Fibroblast of the aortic adventitia (primary cell): ENCODE data around the gene CNGA1. TPM values are rescaled to one million over a fixed set of nuclear protein-coding genes. Genes with fewer than 3 reads are reported as not detected.
"Not testable (repeated sequence)": the region's sequence is repeated elsewhere in the genome, so short reads cannot be mapped to it uniquely, and the experiment has no call there.

ENCODE experiments used
- DNase-seq: peaks from one replicate; pipeline ENCODE4 v3.0.0-alpha.2; 2010; ENCODE audit warnings: low read depth
- H3K4me3 ChIP-seq: 2 replicates; pipeline ENCODE4 v1.5.1; 2011; ENCODE audit warnings: low read depth, mild to moderate bottlenecking, control low read depth, low read length, moderate library complexity
- total RNA-seq: library from RNA; depleted of rRNA; stranded (reverse); fragments of >200 nt; gene quantifications from 2 replicates; pipeline ENCODE4 v1.2.3, GENCODE V29; 2012; ENCODE audit warnings: low replicate concordance
- TF ChIP-seq, protein P1 (sequence below): IDR thresholded peaks from 2 replicates; pipeline ENCODE4 v1.5.1; 2011; ENCODE audit warnings: mild to moderate bottlenecking, low read length, control low read depth, inconsistent platforms; ENCODE audit not compliant: insufficient read depth

Gene CNGA1
- total RNA-seq, 1 donor, result 0.18 TPM

DNA sequence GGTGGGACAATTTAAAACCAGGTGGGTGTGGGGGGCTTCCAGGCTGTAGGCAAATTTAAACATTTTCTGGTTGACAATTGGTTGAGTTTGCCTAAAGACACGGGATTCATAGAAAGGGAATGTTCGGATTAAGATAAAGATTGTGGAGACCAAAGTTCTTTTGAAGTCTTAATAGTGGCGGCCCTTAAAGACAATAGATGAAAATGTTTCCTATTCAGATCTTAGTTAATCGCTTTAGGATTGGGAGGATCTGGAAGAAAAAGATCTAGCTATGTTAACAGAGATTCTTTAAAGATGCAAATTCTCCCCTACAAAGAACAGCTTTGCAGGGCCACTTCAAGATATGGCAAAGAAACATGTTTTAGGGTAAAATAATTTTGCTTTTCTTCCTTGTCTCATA is 4.8 kb downstream of the CNGA1 start:
- no peak overlapping the region for H3K4me3 ChIP-seq
- TF ChIP-seq, protein P1, sequence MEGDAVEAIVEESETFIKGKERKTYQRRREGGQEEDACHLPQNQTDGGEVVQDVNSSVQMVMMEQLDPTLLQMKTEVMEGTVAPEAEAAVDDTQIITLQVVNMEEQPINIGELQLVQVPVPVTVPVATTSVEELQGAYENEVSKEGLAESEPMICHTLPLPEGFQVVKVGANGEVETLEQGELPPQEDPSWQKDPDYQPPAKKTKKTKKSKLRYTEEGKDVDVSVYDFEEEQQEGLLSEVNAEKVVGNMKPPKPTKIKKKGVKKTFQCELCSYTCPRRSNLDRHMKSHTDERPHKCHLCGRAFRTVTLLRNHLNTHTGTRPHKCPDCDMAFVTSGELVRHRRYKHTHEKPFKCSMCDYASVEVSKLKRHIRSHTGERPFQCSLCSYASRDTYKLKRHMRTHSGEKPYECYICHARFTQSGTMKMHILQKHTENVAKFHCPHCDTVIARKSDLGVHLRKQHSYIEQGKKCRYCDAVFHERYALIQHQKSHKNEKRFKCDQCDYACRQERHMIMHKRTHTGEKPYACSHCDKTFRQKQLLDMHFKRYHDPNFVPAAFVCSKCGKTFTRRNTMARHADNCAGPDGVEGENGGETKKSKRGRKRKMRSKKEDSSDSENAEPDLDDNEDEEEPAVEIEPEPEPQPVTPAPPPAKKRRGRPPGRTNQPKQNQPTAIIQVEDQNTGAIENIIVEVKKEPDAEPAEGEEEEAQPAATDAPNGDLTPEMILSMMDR, result no peak
- no peak for DNase-seq

DNA sequence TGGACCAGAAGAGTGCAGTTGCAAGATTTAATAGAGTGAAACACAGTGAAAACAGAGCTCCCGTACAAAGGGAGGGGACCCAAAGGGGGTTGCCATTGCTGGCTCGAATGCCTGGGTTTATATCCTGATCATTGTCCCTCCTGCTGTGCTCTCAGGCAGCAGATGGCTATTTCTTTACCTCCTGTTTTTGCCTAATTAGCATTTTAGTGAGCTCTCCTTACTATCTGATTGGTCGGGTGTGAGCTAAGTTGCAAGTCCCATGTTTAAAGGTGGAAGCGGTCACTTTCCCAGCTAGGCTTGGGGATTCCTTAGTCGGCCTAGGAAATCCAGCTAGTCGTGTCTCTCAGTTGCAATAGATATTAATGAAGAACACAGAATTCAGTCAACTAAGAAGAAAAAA is 5.6 kb downstream of the CNGA1 start:
- DNase-seq, H3K4me3 ChIP-seq: not testable (repeated sequence)

DNA sequence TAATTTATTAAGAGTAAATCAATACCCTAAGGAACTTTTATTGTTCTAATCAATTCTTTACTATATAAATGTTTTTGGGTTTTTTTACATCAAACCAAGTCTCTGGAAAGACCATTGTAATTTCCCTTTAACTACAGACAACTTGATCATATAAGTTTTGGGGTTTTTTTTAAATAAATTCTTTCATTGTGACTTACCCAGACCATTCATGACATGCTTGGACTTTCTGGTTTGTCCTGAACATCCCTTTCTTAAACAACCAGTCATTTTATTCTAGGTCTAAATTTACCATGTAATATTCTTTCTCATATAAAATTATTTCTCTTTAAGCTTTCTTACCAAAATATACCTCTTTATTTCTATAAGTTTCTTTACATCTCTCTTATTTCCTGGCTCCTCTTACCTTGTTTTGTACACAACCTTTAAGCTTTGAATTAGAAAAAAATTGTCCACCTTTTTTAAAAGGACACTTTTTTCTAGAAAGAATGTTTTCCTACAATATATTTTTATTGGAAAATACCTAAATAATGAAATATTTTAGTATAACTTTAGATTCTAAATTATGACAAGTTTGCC is 8.4 kb downstream of the CNGA1 start:
- no peak for DNase-seq
- TF ChIP-seq, protein P1, result no peak

DNA sequence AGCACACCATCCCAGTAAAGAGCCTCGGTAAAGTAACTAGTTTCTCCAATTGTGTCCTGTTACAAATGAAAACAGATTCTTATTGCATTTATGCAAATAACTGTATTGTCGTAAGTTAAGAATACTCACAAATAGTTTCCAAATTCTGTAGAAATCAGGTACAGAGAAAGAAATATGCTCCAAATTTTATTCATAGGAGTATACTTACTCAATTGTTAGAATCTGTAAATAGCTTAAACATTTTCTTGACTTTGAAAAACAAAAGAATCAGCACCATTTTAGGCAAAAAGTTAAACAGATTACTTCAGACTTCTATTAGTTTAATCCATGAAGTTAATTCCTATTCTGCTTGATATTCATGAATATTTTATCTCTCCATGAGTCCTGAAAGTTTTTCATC is 10.7 kb downstream of the CNGA1 start:
- no peak for DNase-seq
- no peak overlapping the region for H3K4me3 ChIP-seq
- TF ChIP-seq, protein P1, result no peak

More for the DNA sequence above, 8.4 kb downstream of the CNGA1 start:
- H3K4me3 ChIP-seq, result no peak overlapping the region

DNA sequence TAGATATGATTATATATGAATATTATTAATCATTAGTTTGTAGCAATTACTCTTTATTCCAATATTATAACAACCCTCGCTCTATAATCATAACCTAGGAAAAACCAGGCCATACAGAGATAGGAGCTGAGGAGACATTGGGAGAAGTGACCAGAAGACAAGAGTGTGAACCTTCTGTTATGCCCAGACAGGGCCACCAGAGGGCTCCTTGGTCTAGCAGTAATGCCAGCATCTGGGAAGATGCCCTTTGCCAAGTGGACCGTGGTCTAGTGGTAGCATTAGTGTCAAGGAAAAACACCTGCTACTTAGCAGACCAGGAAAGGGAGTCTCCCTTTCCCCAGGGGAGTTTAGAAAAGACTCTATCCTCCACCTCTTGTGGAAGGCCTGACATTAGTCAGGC is 12.9 kb downstream of the CNGA1 start:
- TF ChIP-seq, protein P1, result peak; percentile 59
- not testable (repeated sequence) for H3K4me3 ChIP-seq
- peak; percentile 60 for DNase-seq

DNA sequence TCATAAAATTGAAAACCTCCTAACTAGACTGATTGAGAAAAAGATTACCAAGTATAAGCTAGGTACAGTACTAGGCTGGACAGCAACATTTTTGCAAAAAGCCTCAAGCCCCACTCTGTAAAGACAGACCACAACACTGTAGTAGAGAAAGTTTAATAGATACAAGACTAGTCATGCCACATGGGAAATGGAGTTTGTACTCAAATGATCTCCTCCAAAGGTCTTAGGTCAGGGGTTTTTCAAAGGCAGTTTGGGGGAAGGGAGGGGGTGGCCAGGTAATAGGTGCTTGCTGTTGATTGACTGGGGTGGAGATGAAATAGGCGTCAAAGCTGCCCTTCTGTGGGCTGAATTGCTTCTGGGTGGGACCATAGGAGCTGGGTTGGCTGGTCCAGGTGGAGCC is 14.2 kb downstream of the CNGA1 start:
- H3K4me3 ChIP-seq, result no peak overlapping the region
- TF ChIP-seq, protein P1, result no peak
- no peak for DNase-seq

DNA sequence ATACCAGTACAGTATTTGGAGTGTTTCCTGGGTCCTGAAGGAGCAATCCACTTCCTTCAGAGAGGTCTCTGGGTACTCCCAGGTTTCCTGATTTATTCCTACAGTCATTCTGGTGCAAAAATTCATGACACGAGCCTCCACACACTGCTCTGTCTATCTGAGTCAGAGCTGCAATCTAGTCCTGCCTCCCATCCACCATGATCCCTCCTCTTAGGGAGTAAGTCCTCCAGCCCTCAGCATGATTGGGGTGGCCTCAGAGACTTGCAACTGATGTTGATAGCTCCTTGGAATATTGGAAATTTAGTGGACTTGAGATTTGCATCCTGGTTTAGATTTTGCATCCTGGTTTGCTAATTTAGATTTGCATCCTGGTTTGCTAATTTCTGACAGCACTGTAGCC is 20.5 kb downstream of the CNGA1 start:
- no peak for DNase-seq
- TF ChIP-seq, protein P1, result no peak
- no peak overlapping the region for H3K4me3 ChIP-seq

DNA sequence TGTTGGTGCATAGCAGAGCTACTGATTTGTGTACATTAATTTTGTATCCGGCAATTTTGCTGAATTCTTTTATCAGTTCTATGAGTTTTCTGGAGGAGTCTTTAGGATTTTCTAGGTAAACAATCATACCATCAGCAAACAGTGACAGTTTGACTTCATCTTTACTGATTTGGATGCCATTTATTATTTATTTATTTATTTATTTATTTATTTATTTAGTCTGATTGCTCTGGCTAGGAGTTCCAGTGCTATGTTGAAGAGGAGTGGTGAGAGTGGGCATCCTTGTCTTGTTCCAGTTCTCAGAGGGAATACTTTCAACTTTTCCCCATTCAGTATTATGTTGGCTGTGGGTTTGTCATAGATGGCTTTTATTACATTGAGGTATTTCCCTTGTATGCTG is 24.0 kb downstream of the CNGA1 start:
- not testable (repeated sequence) for DNase-seq, H3K4me3 ChIP-seq
